Measurements from ENCODE around the gene PRUNE2.

PRUNE2 gene

DNA sequence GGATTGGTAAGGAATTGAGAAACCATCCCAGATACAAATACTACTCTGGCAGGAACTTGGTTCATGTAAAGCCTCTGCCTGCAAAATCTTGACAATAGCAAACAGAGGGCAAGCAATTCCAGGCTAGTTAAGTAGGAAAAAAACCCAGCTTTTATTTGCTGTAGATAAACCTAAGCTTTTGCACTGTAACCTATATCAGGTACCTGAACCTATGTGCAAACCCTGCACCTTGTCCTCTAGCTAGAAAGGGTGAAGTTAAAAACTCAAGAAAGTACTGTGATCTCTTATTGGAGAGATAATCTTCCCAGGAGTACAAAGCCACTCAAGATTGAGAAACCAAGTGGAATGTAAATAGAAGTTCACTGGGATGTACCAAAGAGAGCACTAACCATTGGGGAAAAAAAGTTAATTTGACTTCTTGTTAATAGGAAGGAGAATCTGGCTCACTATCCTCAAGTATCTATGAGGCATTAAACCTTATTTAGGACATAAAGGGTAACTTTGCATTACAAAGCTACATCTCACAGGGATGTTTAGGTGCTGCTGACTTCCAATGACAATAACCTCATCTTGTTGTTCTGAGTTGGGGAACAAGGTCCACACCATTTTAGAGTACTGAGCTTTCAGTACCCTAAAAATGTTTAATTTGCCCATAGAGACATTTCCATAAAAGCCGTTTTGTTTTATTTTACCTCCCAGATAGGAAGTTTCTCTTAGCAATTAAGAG lies 215.5 kb downstream of the PRUNE2 start:
- CTCF ChIA-PET = interaction anchor here (0.6 to 2.4 kb wide), 8 partner anchors 9 to 271 kb away, joined by 3 to 8 read pairs (median 4); no protein-coding TSS in a partner anchor
- DNase-seq (ENCODE audit: low read depth, low spot score) = no peak
- TF ChIP-seq, protein P1, sequence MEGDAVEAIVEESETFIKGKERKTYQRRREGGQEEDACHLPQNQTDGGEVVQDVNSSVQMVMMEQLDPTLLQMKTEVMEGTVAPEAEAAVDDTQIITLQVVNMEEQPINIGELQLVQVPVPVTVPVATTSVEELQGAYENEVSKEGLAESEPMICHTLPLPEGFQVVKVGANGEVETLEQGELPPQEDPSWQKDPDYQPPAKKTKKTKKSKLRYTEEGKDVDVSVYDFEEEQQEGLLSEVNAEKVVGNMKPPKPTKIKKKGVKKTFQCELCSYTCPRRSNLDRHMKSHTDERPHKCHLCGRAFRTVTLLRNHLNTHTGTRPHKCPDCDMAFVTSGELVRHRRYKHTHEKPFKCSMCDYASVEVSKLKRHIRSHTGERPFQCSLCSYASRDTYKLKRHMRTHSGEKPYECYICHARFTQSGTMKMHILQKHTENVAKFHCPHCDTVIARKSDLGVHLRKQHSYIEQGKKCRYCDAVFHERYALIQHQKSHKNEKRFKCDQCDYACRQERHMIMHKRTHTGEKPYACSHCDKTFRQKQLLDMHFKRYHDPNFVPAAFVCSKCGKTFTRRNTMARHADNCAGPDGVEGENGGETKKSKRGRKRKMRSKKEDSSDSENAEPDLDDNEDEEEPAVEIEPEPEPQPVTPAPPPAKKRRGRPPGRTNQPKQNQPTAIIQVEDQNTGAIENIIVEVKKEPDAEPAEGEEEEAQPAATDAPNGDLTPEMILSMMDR (IDR thresholded peaks at IDR 0.05; ENCODE audit: insufficient read depth, low read length, missing control alignments) = no peak
- POLR2A ChIA-PET = no interaction called here
- no peak overlapping the region for H3K4me3 ChIP-seq (ENCODE audit: low read depth, low read length)

DNA sequence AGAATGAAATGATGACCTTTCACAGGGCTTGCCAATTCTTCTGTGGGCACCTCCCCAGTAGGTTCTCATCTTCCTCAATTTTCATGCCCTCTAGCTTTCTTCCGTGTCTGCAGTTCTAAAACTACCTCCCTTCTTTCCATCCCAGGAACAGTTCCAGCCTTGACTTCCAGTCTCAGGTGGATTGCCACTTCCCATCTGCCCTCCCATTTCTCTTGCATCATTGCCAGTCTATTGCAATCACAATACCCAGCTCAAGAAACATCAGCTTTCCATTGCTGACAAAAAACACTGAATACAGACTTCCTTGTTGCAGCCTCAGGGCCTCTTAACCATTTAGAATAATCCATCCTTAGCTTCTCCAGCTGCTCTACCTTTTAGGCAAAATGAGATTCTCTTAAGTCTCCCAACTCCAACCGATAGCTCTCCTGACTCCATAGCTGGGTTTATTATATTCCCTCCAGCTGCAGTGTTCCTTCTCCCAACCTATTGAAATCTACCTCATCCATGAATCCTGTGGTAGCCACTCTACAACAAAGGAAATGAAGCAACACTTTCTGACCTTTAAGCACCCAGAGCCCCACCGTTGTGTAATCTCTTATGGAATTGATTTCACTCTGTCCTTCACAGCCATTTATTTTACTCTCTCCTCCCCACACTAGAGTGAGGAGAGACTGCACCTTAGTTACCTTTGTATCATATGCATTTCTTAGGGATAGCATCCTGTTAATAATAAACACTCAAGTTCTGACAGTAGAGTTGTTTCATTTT lies 217.3 kb downstream of the PRUNE2 start:
- no peak for DNase-seq (ENCODE audit: low read depth, low spot score)
- POLR2A ChIA-PET = interaction anchor here (1.0 kb wide), 1 partner anchor 30 kb away, joined by 3 read pairs; no protein-coding TSS in a partner anchor
- no peak overlapping the region for H3K4me3 ChIP-seq (ENCODE audit: low read depth, low read length)

DNA sequence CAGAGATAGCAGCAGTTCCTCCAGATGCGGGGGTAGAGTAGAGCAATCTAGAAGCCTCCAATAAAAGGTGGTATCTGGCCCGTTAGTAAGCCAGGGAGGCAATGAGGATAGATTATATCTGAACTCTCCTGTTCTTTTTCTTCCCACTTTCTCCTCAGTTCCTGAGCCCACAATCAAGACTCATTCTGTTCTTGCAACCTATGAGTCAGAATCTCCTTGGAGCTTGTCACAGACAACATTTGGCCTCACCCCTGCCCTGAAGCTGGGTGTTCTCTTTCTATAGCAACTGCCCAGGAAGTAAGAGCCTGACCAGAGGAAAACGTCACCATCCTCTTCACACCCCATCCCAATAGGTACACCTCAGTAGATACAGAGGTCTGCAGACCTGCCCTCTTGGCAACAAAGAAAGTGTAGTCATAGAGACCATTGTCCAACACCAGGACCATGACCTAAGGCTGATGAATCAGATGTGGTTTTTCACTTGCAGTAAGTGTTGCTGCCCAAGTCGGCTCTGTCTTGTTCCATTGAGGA lies 218.0 kb downstream of the PRUNE2 start:
- CTCF ChIA-PET = no interaction called here
- no peak overlapping the region for H3K4me3 ChIP-seq (ENCODE audit: low read depth, low read length)
- TF ChIP-seq, protein P1 (IDR thresholded peaks at IDR 0.05; ENCODE audit: insufficient read depth, low read length, missing control alignments) = no peak
- no peak for DNase-seq (ENCODE audit: low read depth, low spot score)
- POLR2A ChIA-PET = interaction anchor here (1.0 kb wide), 1 partner anchor 29 kb away, joined by 3 read pairs; no protein-coding TSS in a partner anchor

More for the DNA sequence above, 217.3 kb downstream of the PRUNE2 start:
- TF ChIP-seq, protein P1 (IDR thresholded peaks at IDR 0.05; ENCODE audit: insufficient read depth, low read length, missing control alignments) = no peak
- CTCF ChIA-PET = interaction anchor here (1.7 kb wide), 1 partner anchor 16 kb away, joined by 8 read pairs; no protein-coding TSS in a partner anchor

DNA sequence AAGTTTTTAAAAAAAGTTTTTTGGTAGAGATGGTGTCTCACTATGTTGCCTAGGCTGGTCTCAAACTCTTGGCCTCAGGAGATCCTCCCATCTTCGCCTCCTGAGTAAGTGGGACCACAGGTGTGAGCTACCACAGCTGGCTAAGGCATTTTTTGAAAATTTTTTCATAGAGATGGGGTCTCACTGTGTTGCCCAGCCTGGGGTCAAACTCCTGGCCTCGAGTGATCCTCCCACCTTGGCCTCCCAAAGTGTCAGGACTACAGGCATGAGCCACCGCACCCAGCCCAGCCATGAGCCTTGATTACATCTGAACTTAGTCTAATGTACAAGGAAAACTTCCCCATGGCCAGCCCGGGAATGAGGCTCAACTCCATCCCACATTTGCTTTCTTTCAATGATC lies 219.2 kb downstream of the PRUNE2 start:
- ChIA-PET POLR2A (no interaction called here), CTCF (interaction anchor here (1.2 to 3.2 kb wide), 3 partner anchors 19 to 248 kb away, joined by 3 to 8 read pairs (median 4); no protein-coding TSS in a partner anchor)
- no peak for DNase-seq (ENCODE audit: low read depth, low spot score)
- TF ChIP-seq, protein P1 (IDR thresholded peaks at IDR 0.05; ENCODE audit: insufficient read depth, low read length, missing control alignments) = no peak
- no peak overlapping the region for H3K4me3 ChIP-seq (ENCODE audit: low read depth, low read length)

DNA sequence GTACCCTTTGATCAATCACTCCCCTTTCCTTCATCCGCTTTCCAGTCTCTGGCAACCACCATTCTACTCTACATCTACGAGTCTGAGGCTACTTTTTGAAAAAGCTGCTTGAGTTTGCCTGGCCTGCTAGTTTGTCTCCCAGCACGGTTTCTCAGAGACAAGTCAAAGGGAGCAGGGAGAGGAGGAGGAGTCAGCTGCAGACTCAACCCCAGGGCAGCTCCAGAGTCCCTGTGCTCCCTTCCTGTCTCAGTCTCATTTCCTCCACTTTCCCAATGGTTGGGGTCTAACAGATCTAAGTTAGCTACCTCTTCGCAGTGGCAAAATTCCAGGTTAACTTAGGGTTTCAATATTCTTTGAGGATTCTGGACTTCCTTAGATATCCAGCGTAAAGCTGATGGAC lies 221.7 kb downstream of the PRUNE2 start:
- POLR2A ChIA-PET = no interaction called here
- H3K4me3 ChIP-seq (ENCODE audit: low read depth, low read length) = no peak overlapping the region
- no peak for DNase-seq (ENCODE audit: low read depth, low spot score)
- CTCF ChIA-PET = interaction anchor here (1.5 to 3.2 kb wide), 2 partner anchors 16 to 25 kb away, joined by 4 to 8 read pairs; no protein-coding TSS in a partner anchor
- TF ChIP-seq, protein P1 (IDR thresholded peaks at IDR 0.05; ENCODE audit: insufficient read depth, low read length, missing control alignments) = no peak

All from AG04449 (cell line).